AG04450 (cell line): ENCODE results near the gene FREM1. TPM values are rescaled to one million over a fixed set of nuclear protein-coding genes. Genes with fewer than 3 reads are reported as not detected.
"Not testable (repeated sequence)": the region's sequence is repeated elsewhere in the genome, so short reads cannot be mapped to it uniquely, and the experiment has no call there.

Source experiments
- CTCF ChIA-PET: fragments of 300-600, 350-600 bp; formaldehyde crosslinking; extraction: SDS; loops from one replicate; lab custom pipeline; 2022; ENCODE audit warnings: antibody characterized with exemption, inconsistent platforms; lab: Charles Lee
- POLR2A ChIA-PET: fragments of 350-600 bp; formaldehyde crosslinking; extraction: SDS; loops from one replicate; lab custom pipeline; 2021; ENCODE audit warnings: antibody characterized with exemption, inconsistent platforms; lab: Yijun Ruan, JAX
- DNase-seq: peaks from one replicate; pipeline ENCODE4 v3.0.0-alpha.2; 2011; ENCODE audit warnings: low read depth, low spot score
- H3K27ac ChIP-seq: one replicate; pipeline ENCODE4 v1.5.1; 2012; ENCODE audit warnings: low read depth, low read length, control low read depth
- H3K27me3 ChIP-seq: one replicate; pipeline ENCODE4 v1.6.0; 2012; ENCODE audit warnings: low read length; ENCODE audit not compliant: control insufficient read depth, insufficient read depth
- H3K4me3 ChIP-seq: 2 replicates; pipeline ENCODE4 v1.5.1; 2011; ENCODE audit warnings: mild to moderate bottlenecking, low read depth, low read length, control low read depth
- H3K9me3 ChIP-seq: 2 replicates; pipeline ENCODE4 v1.5.1; 2012; ENCODE audit warnings: low read length; ENCODE audit not compliant: control insufficient read depth, insufficient read depth
- polyA plus RNA-seq: library from polyadenylated mRNA; depleted of rRNA; stranded (reverse); fragments of >200 nt; gene quantifications from 2 replicates; pipeline ENCODE4 v1.2.3, GENCODE V29; 2011
- TF ChIP-seq, protein P1 (sequence below): IDR thresholded peaks from 2 replicates; pipeline ENCODE4 v1.5.1; 2011; ENCODE audit warnings: low read depth, low read length, control low read depth, inconsistent platforms

FREM1 gene
- polyA plus RNA-seq, 1 experiment = not detected

DNA sequence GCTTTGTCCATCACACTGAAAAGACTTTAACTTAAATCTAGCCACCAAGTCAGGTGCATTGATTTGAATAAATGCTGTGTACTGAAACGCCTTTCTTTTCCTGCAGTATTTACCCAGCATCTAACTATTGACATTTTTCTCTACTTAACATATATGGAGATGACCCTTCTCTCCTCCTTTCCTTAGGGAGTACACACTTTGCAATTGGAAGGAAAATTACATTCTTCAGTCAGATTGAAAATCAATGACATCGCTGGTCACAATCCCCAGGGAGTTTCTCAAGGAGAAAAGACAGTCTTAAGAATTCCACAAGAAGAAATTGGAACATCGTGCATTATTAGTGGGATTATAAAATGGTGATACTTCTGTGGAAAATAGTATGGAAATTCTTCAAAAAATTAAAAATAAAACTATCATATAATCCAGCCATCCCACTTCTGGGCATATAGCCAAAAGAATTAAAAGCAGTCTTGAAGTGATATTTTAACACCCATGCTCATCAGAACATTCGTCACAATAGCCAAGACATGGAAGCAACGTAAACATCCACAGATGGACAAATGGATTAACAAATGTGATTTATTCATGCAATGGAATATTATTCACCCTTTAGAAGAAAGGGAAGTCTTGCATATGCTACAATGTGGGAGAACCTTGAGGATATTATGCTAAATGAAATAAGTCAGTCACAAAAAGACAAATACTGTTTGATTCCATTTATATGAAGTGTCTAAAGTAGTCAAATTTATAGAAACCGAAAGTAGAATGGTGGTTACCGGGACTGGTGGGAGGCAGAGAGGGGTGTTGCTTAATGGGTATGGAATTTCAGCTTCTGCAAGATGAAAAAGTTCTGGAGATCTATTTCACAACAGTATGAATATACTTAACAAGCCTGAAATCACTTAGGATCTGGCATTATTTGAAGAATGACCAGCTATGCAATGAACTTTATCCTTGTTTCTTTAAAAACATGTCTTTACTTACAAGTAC, 14.3 kb upstream of the FREM1 start:
- no peak overlapping the region for H3K4me3 ChIP-seq
- H3K27me3 ChIP-seq = no peaks in the 10 kb centered on the region
- H3K27ac ChIP-seq = no peak overlapping the region
- ChIA-PET CTCF (no interaction called here), POLR2A (no interaction called here)
- H3K9me3 ChIP-seq = no peaks in the 10 kb centered on the region
- TF ChIP-seq, protein P1, sequence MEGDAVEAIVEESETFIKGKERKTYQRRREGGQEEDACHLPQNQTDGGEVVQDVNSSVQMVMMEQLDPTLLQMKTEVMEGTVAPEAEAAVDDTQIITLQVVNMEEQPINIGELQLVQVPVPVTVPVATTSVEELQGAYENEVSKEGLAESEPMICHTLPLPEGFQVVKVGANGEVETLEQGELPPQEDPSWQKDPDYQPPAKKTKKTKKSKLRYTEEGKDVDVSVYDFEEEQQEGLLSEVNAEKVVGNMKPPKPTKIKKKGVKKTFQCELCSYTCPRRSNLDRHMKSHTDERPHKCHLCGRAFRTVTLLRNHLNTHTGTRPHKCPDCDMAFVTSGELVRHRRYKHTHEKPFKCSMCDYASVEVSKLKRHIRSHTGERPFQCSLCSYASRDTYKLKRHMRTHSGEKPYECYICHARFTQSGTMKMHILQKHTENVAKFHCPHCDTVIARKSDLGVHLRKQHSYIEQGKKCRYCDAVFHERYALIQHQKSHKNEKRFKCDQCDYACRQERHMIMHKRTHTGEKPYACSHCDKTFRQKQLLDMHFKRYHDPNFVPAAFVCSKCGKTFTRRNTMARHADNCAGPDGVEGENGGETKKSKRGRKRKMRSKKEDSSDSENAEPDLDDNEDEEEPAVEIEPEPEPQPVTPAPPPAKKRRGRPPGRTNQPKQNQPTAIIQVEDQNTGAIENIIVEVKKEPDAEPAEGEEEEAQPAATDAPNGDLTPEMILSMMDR = no peak
- no peak for DNase-seq

DNA sequence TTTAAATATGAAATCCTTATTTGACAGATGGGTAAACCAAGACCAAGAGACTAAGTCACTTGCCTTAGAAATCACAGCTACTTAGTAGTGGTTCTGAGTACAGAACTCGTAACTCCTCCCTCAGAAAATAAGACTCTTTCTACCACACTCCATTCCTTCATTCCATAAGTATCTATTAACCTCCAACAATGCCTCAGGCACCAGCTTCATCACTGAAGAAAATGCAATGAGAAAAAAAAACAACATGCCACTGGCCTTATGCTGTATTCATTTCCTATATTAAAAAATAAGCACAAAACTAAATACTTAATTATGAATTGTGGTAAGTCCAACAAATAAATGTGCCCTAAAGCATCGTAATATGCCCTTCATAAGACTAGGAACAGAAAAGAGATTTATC, 13.5 kb upstream of the FREM1 start:
- POLR2A ChIA-PET = no interaction called here
- CTCF ChIA-PET = no interaction called here

DNA sequence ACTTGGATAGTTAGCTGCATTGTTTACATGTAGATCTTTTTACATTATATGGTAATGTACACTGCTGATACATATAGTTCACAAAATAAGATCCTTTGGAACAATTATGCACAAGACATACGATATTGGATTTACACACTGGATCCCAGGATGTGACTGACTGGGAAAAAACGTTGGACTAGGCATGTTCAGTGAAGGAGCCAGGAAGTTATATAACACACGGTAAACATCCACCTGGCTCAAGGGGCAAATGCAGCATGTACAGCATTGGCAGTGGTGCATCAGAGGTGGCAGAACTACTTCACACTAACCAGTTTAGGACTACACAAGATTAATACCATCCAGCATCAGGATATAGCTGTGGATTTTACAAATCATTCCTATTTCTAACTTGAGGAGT, 10.6 kb upstream of the FREM1 start:
- CTCF ChIA-PET = interaction anchor here (0.5 kb wide), 1 partner anchor 177 kb away, joined by 5 read pairs; no protein-coding TSS in a partner anchor
- H3K27ac ChIP-seq, H3K9me3 ChIP-seq, H3K27me3 ChIP-seq, DNase-seq, POLR2A ChIA-PET, H3K4me3 ChIP-seq: not testable (repeated sequence)

More for the DNA sequence above, 13.5 kb upstream of the FREM1 start:
- Histone ChIP-seq H3K9me3 (no peaks in the 10 kb centered on the region), H3K27me3 (no peaks in the 10 kb centered on the region), H3K4me3 (no peak overlapping the region), H3K27ac (no peak overlapping the region)
- TF ChIP-seq, protein P1 = no peak
- DNase-seq = no peak

DNA sequence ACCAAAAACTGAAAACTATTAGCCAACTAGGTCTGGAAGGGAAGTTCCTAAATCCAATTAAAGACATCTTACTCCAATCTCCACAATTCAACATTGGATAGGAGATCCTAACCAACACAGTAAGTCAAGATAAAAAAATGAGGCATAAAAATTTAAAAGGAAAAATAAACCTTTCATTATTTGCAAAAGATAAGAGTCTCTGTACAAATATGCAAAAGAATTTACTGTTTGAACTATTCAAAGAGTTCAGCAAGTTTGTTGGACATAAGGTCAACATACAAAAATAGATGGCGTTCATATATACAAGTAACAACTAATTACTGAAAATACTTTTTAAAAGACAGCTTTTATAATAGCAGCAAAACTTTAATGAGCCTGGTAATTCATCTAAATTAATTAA, 3.1 kb upstream of the FREM1 start:
- Histone ChIP-seq H3K4me3 (no peak overlapping the region), H3K9me3 (no peaks in the 10 kb centered on the region), H3K27me3 (no peaks in the 10 kb centered on the region), H3K27ac (no peak overlapping the region)
- TF ChIP-seq, protein P1 = no peak
- ChIA-PET POLR2A (no interaction called here), CTCF (no interaction called here)
- DNase-seq = no peak

DNA sequence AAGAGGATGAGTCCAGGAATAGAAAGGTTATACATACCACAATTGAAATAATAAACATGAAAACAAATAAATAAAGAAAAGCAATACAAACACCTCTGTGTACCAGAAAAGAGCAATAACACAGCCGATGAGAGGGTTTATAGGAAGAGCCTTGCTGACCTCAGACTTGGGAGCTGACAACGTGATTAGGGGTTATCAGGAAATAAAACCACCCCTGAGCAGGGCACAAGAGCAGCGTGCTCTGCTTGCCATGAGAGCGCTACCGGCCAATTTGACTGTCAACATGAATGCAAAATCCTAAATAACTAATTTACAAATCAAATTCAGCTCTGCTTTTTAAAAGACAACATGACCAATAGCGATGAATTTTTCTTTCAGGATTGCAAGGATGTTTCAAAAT, 2.6 kb upstream of the FREM1 start:
- CTCF ChIA-PET = no interaction called here
- TF ChIP-seq, protein P1 = no peak
- POLR2A ChIA-PET = no interaction called here
- DNase-seq = no peak
- H3K27me3 ChIP-seq = peaks cover 2% of the 10 kb centered on the region
- H3K9me3 ChIP-seq = no peaks in the 10 kb centered on the region
- H3K4me3 ChIP-seq = no peak overlapping the region
- H3K27ac ChIP-seq = no peak overlapping the region
